ENCODE data around the gene ZBTB20. TPM values are rescaled to one million over a fixed set of nuclear protein-coding genes. Genes with fewer than 3 reads are reported as not detected.

Gene ZBTB20
- total RNA-seq, 1 experiment from 2014 or later, result 7.7 TPM

GRCh38 chr3:114741066-114741465, 406.0 kb downstream of the ZBTB20 start:
- Histone ChIP-seq H3K27me3 (no peaks in the 10 kb centered on the region), H3K4me3 (no peak overlapping the region), H3K9me3 (replicated peaks) (no peaks in the 10 kb centered on the region), H3K4me1 (peaks cover 4% of the 10 kb centered on the region), H3K27ac (no peak overlapping the region), H3K36me3 (no peaks in the 10 kb centered on the region)
- DNase-seq, result no peak

- no peaks in the 10 kb centered on the region for H3K36me3 ChIP-seq
- DNase-seq, result no peak
These were observed 407.5 kb downstream of the ZBTB20 start for GRCh38 chr3:114739627-114740026.

GRCh38 chr3:114732353-114732752, 414.7 kb downstream of the ZBTB20 start:
- no peaks in the 10 kb centered on the region for H3K36me3 ChIP-seq
- H3K4me1 ChIP-seq, result peaks cover 4% of the 10 kb centered on the region
- no peak overlapping the region for H3K27ac ChIP-seq
- no peaks in the 10 kb centered on the region for H3K9me3 ChIP-seq (replicated peaks)
- no peak for DNase-seq
- H3K27me3 ChIP-seq, result no peaks in the 10 kb centered on the region
- H3K4me3 ChIP-seq, result no peak overlapping the region

More at GRCh38 chr3:114739627-114740026, 407.5 kb downstream of the ZBTB20 start:
- H3K27ac ChIP-seq, result no peak overlapping the region
- H3K4me3 ChIP-seq, result no peak overlapping the region
- no peaks in the 10 kb centered on the region for H3K27me3 ChIP-seq
- H3K4me1 ChIP-seq, result peaks cover 4% of the 10 kb centered on the region
- no peaks in the 10 kb centered on the region for H3K9me3 ChIP-seq (replicated peaks)

- Histone ChIP-seq H3K27ac (no peak overlapping the region), H3K4me1 (no peaks in the 10 kb centered on the region), H3K9me3 (replicated peaks) (no peaks in the 10 kb centered on the region), H3K4me3 (no peak overlapping the region), H3K36me3 (no peaks in the 10 kb centered on the region), H3K27me3 (no peaks in the 10 kb centered on the region)
- no peak for DNase-seq
These were observed 416.7 kb downstream of the ZBTB20 start for GRCh38 chr3:114730397-114730796.

GRCh38 chr3:114727373-114727772, 419.7 kb downstream of the ZBTB20 start:
- Histone ChIP-seq H3K27me3 (no peaks in the 10 kb centered on the region), H3K27ac (no peak overlapping the region), H3K36me3 (no peaks in the 10 kb centered on the region), H3K4me1 (no peaks in the 10 kb centered on the region), H3K9me3 (replicated peaks) (no peaks in the 10 kb centered on the region), H3K4me3 (no peak overlapping the region)
- no peak for DNase-seq

GRCh38 chr3:114725966-114726365, 421.1 kb downstream of the ZBTB20 start:
- no peak for DNase-seq
- no peak overlapping the region for H3K4me3 ChIP-seq
- no peaks in the 10 kb centered on the region for H3K27me3 ChIP-seq
- no peaks in the 10 kb centered on the region for H3K4me1 ChIP-seq
- H3K36me3 ChIP-seq, result no peaks in the 10 kb centered on the region
- no peaks in the 10 kb centered on the region for H3K9me3 ChIP-seq (replicated peaks)
- no peak overlapping the region for H3K27ac ChIP-seq

- Histone ChIP-seq H3K27me3 (no peaks in the 10 kb centered on the region), H3K4me3 (no peak overlapping the region), H3K4me1 (no peaks in the 10 kb centered on the region), H3K9me3 (replicated peaks) (no peaks in the 10 kb centered on the region), H3K27ac (no peak overlapping the region), H3K36me3 (no peaks in the 10 kb centered on the region)
- no peak for DNase-seq
These were observed 424.6 kb downstream of the ZBTB20 start for GRCh38 chr3:114722530-114722929.

GRCh38 chr3:114721864-114722263, 425.2 kb downstream of the ZBTB20 start:
- no peaks in the 10 kb centered on the region for H3K36me3 ChIP-seq
- no peak for DNase-seq
- no peaks in the 10 kb centered on the region for H3K4me1 ChIP-seq
- no peak overlapping the region for H3K4me3 ChIP-seq
- no peaks in the 10 kb centered on the region for H3K27me3 ChIP-seq
- no peaks in the 10 kb centered on the region for H3K9me3 ChIP-seq (replicated peaks)
- H3K27ac ChIP-seq, result no peak overlapping the region

- Histone ChIP-seq H3K36me3 (no peaks in the 10 kb centered on the region), H3K9me3 (replicated peaks) (no peaks in the 10 kb centered on the region), H3K4me3 (no peak overlapping the region), H3K27ac (no peak overlapping the region), H3K4me1 (no peaks in the 10 kb centered on the region), H3K27me3 (no peaks in the 10 kb centered on the region)
- no peak for DNase-seq
These were observed 425.9 kb downstream of the ZBTB20 start for GRCh38 chr3:114721209-114721608.

GRCh38 chr3:114718898-114719210, 428.2 kb downstream of the ZBTB20 start:
- no peak for DNase-seq
- no peak overlapping the region for H3K27ac ChIP-seq

GRCh38 chr3:114718071-114718897, 428.8 kb downstream of the ZBTB20 start:
- Histone ChIP-seq H3K27me3 (no peaks in the 10 kb centered on the region), H3K27ac (no peak overlapping the region), H3K9me3 (replicated peaks) (no peaks in the 10 kb centered on the region), H3K4me1 (no peaks in the 10 kb centered on the region), H3K36me3 (no peaks in the 10 kb centered on the region), H3K4me3 (no peak overlapping the region)
- DNase-seq, result no peak

More at GRCh38 chr3:114718898-114719210, 428.2 kb downstream of the ZBTB20 start:
- Histone ChIP-seq H3K4me3 (no peak overlapping the region), H3K4me1 (no peaks in the 10 kb centered on the region), H3K27me3 (no peaks in the 10 kb centered on the region), H3K9me3 (replicated peaks) (no peaks in the 10 kb centered on the region), H3K36me3 (no peaks in the 10 kb centered on the region)

GRCh38 chr3:114716916-114717315, 430.2 kb downstream of the ZBTB20 start:
- Histone ChIP-seq H3K27ac (no peak overlapping the region), H3K4me1 (no peaks in the 10 kb centered on the region), H3K9me3 (replicated peaks) (no peaks in the 10 kb centered on the region), H3K4me3 (no peak overlapping the region), H3K36me3 (no peaks in the 10 kb centered on the region), H3K27me3 (no peaks in the 10 kb centered on the region)
- no peak for DNase-seq

- Histone ChIP-seq H3K9me3 (replicated peaks) (no peaks in the 10 kb centered on the region), H3K27me3 (no peaks in the 10 kb centered on the region), H3K4me1 (no peaks in the 10 kb centered on the region), H3K36me3 (no peaks in the 10 kb centered on the region), H3K27ac (no peak overlapping the region), H3K4me3 (no peak overlapping the region)
- no peak for DNase-seq
These were observed 431.0 kb downstream of the ZBTB20 start for GRCh38 chr3:114716126-114716525.

- Histone ChIP-seq H3K9me3 (replicated peaks) (no peaks in the 10 kb centered on the region), H3K27me3 (no peaks in the 10 kb centered on the region), H3K27ac (no peak overlapping the region), H3K36me3 (no peaks in the 10 kb centered on the region), H3K4me3 (no peak overlapping the region), H3K4me1 (no peaks in the 10 kb centered on the region)
- no peak for DNase-seq
These were observed 432.1 kb downstream of the ZBTB20 start for GRCh38 chr3:114714957-114715460.

- Histone ChIP-seq H3K36me3 (no peaks in the 10 kb centered on the region), H3K9me3 (replicated peaks) (no peaks in the 10 kb centered on the region), H3K27me3 (no peaks in the 10 kb centered on the region), H3K27ac (no peak overlapping the region), H3K4me3 (no peak overlapping the region), H3K4me1 (no peaks in the 10 kb centered on the region)
- no peak for DNase-seq
These were observed 432.9 kb downstream of the ZBTB20 start for GRCh38 chr3:114714237-114714636.
